GM06990 (cell line): ENCODE results near the gene GNAQ.

Experiments
- DNase-seq: peaks from one replicate; pipeline ENCODE4 v3.0.0-alpha.2; 2011; ENCODE audit not compliant: insufficient read length; ENCODE audit errors: extremely low read depth
- H3K27me3 ChIP-seq: replicated peaks from 2 replicates; pipeline ENCODE4 v1.6.0; 2011; ENCODE audit warnings: low read length; ENCODE audit not compliant: control insufficient read depth, insufficient read depth
- H3K36me3 ChIP-seq: 2 replicates; pipeline ENCODE4 v1.5.1; 2011; ENCODE audit warnings: low read length; ENCODE audit not compliant: control insufficient read depth, insufficient read depth
- H3K4me3 ChIP-seq: replicated peaks from 2 replicates; pipeline ENCODE4 v1.5.1; 2011; ENCODE audit warnings: low read depth, mild to moderate bottlenecking, control low read depth, low read length
- TF ChIP-seq, protein P1 (sequence below): IDR thresholded peaks from 2 replicates; pipeline ENCODE4 v1.5.1; 2011; ENCODE audit warnings: low read length, control low read depth, mild to moderate bottlenecking, inconsistent platforms; ENCODE audit not compliant: insufficient read depth, poor library complexity, severe bottlenecking

GNAQ gene

DNA sequence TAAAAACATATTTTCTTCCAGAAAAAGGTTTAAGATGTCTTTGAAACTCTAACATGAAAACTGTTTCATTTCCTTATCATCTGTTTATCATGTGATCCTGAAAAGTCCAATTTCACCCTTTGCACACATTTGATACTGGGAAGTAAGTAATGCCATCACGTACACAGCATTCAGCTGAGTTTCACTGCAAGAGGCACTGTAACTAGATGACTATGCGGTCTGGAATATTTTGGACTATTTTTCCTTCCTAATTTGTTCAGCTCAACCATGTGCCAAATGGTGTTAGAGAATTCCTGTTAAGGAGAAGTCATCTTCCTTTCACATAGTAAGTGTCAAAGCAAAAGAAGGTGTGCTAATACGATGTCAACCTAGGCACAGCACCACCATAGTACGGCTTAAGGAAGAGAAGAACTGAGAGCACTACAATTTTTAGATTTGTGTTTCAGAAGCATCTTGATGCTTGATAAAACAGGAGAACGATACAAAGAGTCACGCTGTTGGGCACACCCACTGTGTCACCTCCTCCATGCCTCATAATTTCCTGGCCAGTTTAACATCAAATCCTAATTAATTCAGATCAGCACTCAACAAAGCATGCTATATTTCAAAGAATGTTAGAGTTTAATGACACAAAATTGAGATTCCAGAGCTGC is 77.5 kb downstream of the GNAQ start:
- Histone ChIP-seq H3K36me3 (no peaks in the 10 kb centered on the region), H3K4me3 (no peak overlapping the region), H3K27me3 (no peaks in the 10 kb centered on the region; the same call in 1 of the 2 replicates)
- no peak for DNase-seq
- TF ChIP-seq, protein P1, sequence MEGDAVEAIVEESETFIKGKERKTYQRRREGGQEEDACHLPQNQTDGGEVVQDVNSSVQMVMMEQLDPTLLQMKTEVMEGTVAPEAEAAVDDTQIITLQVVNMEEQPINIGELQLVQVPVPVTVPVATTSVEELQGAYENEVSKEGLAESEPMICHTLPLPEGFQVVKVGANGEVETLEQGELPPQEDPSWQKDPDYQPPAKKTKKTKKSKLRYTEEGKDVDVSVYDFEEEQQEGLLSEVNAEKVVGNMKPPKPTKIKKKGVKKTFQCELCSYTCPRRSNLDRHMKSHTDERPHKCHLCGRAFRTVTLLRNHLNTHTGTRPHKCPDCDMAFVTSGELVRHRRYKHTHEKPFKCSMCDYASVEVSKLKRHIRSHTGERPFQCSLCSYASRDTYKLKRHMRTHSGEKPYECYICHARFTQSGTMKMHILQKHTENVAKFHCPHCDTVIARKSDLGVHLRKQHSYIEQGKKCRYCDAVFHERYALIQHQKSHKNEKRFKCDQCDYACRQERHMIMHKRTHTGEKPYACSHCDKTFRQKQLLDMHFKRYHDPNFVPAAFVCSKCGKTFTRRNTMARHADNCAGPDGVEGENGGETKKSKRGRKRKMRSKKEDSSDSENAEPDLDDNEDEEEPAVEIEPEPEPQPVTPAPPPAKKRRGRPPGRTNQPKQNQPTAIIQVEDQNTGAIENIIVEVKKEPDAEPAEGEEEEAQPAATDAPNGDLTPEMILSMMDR: no peak

DNA sequence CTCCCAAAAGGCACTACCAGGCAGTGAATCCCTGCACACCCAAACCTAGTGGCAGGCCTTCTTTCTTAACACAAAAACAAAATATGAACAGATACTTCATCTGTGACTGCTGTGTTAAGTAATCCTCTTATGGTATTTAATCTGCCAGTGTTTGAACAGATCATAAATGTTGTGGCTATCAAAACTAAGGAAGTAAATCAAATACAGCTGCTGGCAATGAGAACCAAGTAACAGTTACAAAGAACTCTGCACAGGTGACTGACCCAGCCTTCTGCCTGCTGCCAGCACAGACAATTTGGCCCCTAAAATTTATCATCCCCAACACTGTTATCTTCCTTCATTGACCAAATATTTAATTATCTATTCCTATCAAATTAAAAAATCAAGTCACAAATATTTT is 78.0 kb downstream of the GNAQ start:
- Histone ChIP-seq H3K27me3 (no peaks in the 10 kb centered on the region; the same call in 1 of the 2 replicates), H3K4me3 (no peak overlapping the region), H3K36me3 (no peaks in the 10 kb centered on the region)
- DNase-seq: no peak
- TF ChIP-seq, protein P1: no peak

DNA sequence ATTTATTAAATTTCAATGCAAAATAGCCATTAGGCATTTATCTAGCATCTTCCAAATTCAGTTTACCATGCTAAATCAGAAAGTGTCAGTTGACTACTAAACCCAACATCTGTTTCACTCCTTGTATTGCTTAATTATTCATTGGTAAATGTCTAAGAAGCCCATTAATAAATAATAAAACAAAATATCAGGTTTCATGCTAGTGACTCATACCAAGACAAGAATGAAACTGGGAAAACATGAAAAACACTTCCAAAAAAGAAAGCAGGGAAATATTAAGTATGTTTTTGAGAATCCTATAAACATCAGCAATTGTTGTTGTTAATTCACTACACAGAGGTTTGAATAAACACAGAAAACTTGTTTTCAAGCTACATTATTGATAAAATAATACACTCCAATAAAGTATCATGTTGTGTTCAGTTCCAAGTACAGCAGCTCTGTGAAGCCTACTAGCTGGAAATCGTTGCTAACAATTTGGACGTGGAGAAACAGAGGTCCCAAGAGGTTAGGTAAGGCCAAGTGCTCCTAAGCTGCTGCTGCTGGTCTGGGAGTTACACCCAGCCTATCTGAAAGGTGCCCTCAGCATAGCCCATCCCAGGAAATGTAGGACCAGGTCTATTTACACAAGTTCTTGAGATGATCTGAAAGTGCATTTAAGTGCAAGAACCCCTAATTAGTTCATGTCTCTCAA is 78.8 kb downstream of the GNAQ start:
- DNase-seq: no peak

DNA sequence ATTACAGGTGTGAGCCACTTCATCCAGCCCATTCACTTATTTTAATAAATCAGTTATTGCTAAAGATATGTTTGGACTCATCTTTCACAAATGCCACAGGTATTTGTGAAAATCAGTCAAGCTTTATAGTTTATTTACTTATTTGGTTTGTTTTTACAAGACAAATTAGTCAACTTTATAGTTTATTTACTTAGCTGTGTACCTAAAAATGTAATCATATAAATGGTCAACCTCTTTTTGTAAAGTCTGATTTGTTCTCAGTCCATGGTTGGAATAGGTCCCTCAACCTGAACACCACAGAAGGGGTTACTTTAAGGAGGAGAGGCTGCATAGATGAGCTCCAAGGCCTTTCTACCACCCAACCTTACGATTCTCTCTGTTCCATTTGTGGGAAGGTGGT is 80.2 kb downstream of the GNAQ start:
- TF ChIP-seq, protein P1: no peak
- no peaks in the 10 kb centered on the region for H3K36me3 ChIP-seq
- H3K4me3 ChIP-seq: no peak overlapping the region
- no peaks in the 10 kb centered on the region for H3K27me3 ChIP-seq
- no peak for DNase-seq

More for the DNA sequence above, 78.8 kb downstream of the GNAQ start:
- Histone ChIP-seq H3K36me3 (no peaks in the 10 kb centered on the region), H3K27me3 (no peaks in the 10 kb centered on the region; the same call in 1 of the 2 replicates), H3K4me3 (no peak overlapping the region)
- TF ChIP-seq, protein P1: no peak

DNA sequence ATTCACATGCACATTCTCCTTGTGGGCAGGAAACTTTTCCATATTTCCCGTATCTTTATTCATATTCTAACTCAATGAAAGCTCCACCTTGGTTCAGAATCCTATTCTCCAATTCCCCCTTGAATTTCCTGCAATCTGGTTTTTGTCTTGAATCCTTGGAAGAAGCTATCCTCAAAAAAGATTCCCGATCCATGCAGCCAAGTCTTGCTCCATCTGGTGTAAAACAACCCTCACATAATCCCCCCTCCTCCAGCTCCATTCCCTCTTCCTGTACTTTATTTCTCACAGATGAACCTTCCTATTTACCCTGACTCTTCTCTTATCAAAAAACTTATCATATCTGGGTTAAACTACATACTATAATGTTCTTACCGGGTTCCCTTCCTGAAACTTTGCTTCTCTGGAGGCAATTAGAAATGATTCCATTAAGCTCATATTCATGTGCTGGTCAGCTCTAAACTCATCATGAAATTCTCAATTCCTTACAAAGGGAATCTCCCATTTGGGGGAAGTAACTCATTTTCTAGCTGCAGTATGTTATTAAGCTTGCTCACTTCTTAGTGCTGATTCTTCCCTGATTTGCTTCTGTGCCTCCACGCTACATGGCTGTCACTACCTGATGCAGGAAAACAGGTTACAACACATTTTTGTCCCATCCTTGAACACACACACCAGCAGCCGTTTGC is 81.7 kb downstream of the GNAQ start:
- TF ChIP-seq, protein P1: no peak
- Histone ChIP-seq H3K27me3 (no peaks in the 10 kb centered on the region), H3K36me3 (no peaks in the 10 kb centered on the region), H3K4me3 (no peak overlapping the region)
- DNase-seq: no peak
